CD14-positive monocyte (primary cell): ENCODE results near the gene GSK3A. TPM values are rescaled to one million over a fixed set of nuclear protein-coding genes. Genes with fewer than 3 reads are reported as not detected.
A peak's percentile ranks its signal among the peaks of the same experiment; 100 is the strongest.

Experiments used
- DNase-seq, 3 donors: peaks; one replicate each; pipeline ENCODE4 v3.0.0-alpha.2; 2011 to 2022
- H2AFZ ChIP-seq: 2 replicates; pipeline ENCODE4 v1.6.0; 2012; ENCODE audit warnings: mild to moderate bottlenecking, low read depth, low read length, inconsistent platforms; ENCODE audit not compliant: insufficient read depth, poor library complexity, severe bottlenecking
- H3K27ac ChIP-seq, 2 donors: 1 replicate in 1 of 2; 2 replicates in 1 of 2; pipeline ENCODE4 v1.5.1; 2012 to 2013; ENCODE audit warnings: low read length in 2 of 2, control low read depth in 1 of 2, inconsistent platforms in 1 of 2, low read depth in 1 of 2, mild to moderate bottlenecking in 1 of 2
- H3K27me3 ChIP-seq, 2 donors: one replicate each; pipeline versions ENCODE4 v1.6.0 to v1.6.1; 2011 to 2013; ENCODE audit warnings: low read length in 2 of 2; ENCODE audit not compliant: control insufficient read depth in 2 of 2, insufficient read depth in 2 of 2
- H3K36me3 ChIP-seq, 2 donors: replicated peaks in 1 of 2; 1 replicate in 1 of 2; 2 replicates in 1 of 2; pipeline versions ENCODE4 v1.5.1 to v1.6.1; 2012 to 2013; ENCODE audit warnings: low read length in 2 of 2, control low read depth in 1 of 2, inconsistent platforms in 1 of 2, mild to moderate bottlenecking in 1 of 2; ENCODE audit not compliant: insufficient read depth in 2 of 2, control insufficient read depth in 1 of 2
- H3K4me1 ChIP-seq, 2 donors: 1 replicate in 1 of 2; 2 replicates in 1 of 2; pipeline versions ENCODE4 v1.5.1 to v1.6.1; 2012 to 2013; ENCODE audit warnings: low read length in 2 of 2, control low read depth in 1 of 2, inconsistent platforms in 1 of 2, mild to moderate bottlenecking in 1 of 2, moderate library complexity in 1 of 2; ENCODE audit not compliant: insufficient read depth in 2 of 2, control insufficient read depth in 1 of 2
- H3K4me2 ChIP-seq: replicated peaks from 2 replicates; pipeline ENCODE3; 2012; ENCODE audit warnings: low read length, moderate library complexity, mild to moderate bottlenecking; ENCODE audit not compliant: poor library complexity, severe bottlenecking; ENCODE audit errors: extremely low read depth
- H3K4me3 ChIP-seq, 3 experiments: fragments of 200-600 bp in 1 of 3; sonication (generic) in 1 of 3; replicated peaks in 1 of 3; 1 replicate in 2 of 3; 2 replicates in 1 of 3; pipeline ENCODE4 v1.5.1; 2011 to 2013; ENCODE audit warnings: low read length in 3 of 3, mild to moderate bottlenecking in 3 of 3, control low read depth in 2 of 3, low read depth in 2 of 3, inconsistent platforms in 1 of 3, moderate library complexity in 1 of 3
- H3K79me2 ChIP-seq: 2 replicates; pipeline ENCODE4 v1.6.0; 2012; ENCODE audit warnings: mild to moderate bottlenecking, control low read depth, inconsistent platforms, low read length, moderate library complexity; ENCODE audit not compliant: insufficient read depth
- H3K9ac ChIP-seq: 2 replicates; pipeline ENCODE4 v1.6.0; 2017; ENCODE audit warnings: low read length, mild to moderate bottlenecking; ENCODE audit not compliant: insufficient read depth, poor library complexity, severe bottlenecking
- H3K9me3 ChIP-seq, 2 donors: replicated peaks in 1 of 2; 1 replicate in 1 of 2; 2 replicates in 1 of 2; pipeline versions ENCODE4 v1.5.1 to v1.6.1; 2012 to 2013; ENCODE audit warnings: low read length in 2 of 2, control low read depth in 1 of 2; ENCODE audit not compliant: control insufficient read depth in 1 of 2, insufficient read depth in 1 of 2
- H4K20me1 ChIP-seq: 2 replicates; pipeline ENCODE4 v1.6.0; 2012; ENCODE audit warnings: mild to moderate bottlenecking, low read length, control low read depth, moderate library complexity; ENCODE audit not compliant: insufficient read depth
- H3K27ac Mint-ChIP-seq, 7 donors: one replicate each; pipeline ENCODE4 v1.8.0; 2020; ENCODE audit warnings: mild to moderate bottlenecking in 7 of 7, mixed read lengths in 7 of 7, moderate library complexity in 6 of 7, inconsistent platforms in 2 of 7
- H3K27me3 Mint-ChIP-seq, 3 donors: one replicate each; pipeline ENCODE4 v1.8.0; 2021 to 2022; ENCODE audit warnings: low read depth in 3 of 3, mild to moderate bottlenecking in 3 of 3, mixed read lengths in 3 of 3, moderate library complexity in 3 of 3, inconsistent platforms in 1 of 3
- H3K36me3 Mint-ChIP-seq, 2 donors: one replicate each; pipeline ENCODE4 v1.8.0; 2020; ENCODE audit warnings: mixed read lengths in 2 of 2, inconsistent platforms in 1 of 2, mild to moderate bottlenecking in 1 of 2
- H3K4me1 Mint-ChIP-seq: one replicate; pipeline ENCODE4 v1.8.0; 2020; ENCODE audit warnings: mild to moderate bottlenecking, mixed read lengths
- H3K4me3 Mint-ChIP-seq, 2 donors: one replicate each; pipeline ENCODE4 v1.8.0; 2020; ENCODE audit warnings: mild to moderate bottlenecking in 2 of 2, mixed read lengths in 2 of 2, moderate library complexity in 1 of 2
- H3K9me3 Mint-ChIP-seq, 7 donors: one replicate each; pipeline ENCODE4 v1.8.0; 2020 to 2022; ENCODE audit warnings: mixed read lengths in 7 of 7, mild to moderate bottlenecking in 6 of 7, moderate library complexity in 6 of 7, inconsistent platforms in 2 of 7
- WGBS: methylation state at CpG from one replicate; pipeline ENCODE4 v1.1.5; 2013; ENCODE audit warnings: missing lambda C conversion rate; ENCODE audit not compliant: insufficient coverage; 5-methylcytosine and 5-hydroxymethylcytosine counted together
- intact Hi-C, 2 donors: fragments of 100-400 bp; cut with micrococcal nuclease; formaldehyde crosslinking; loops; one replicate each; pipeline versions ENCODE4 v1.15.0 to v1.15.1; 2023
- polyA plus RNA-seq, 3 donors: library from polyadenylated mRNA; depleted of rRNA in 1 of 3; unstranded in 2 of 3; stranded (reverse) in 1 of 3; fragments of 300-500 nt in 2 of 3; fragments of >200 nt in 1 of 3; fragmentation: Illumina TruSeq in 2 of 3; gene quantifications; 1 replicate in 2 of 3; 2 replicates in 1 of 3; pipeline ENCODE4 v1.2.3, GENCODE V29; 2012 to 2021
- TF ChIP-seq, protein P1 (sequence below): fragments of 200-600 bp; IDR thresholded peaks from one replicate; pipeline ENCODE4 v1.8.0; 2022; ENCODE audit warnings: antibody characterized with exemption, mild to moderate bottlenecking

The GSK3A gene
- polyA plus RNA-seq, 3 donors = 12.3 to 47.2 (median 14.9) TPM

- Histone ChIP-seq H3K9me3 (no peaks in the 10 kb centered on the region), H3K4me3 (peak overlapping the region; percentile 78 to 94 (median 86)), H4K20me1 (peaks cover 64% of the 10 kb centered on the region), H3K79me2 (peaks cover 72% of the 10 kb centered on the region), H3K4me2 (peak overlapping the region; percentile 79), H3K27ac (no peak overlapping the region), H2AFZ (peak overlapping the region; percentile 65), H3K27me3 (no peaks in the 10 kb centered on the region), H3K4me1 (peaks cover 57 to 81% of the 10 kb centered on the region in 2 donors), H3K36me3 (peaks cover 4 to 22% of the 10 kb centered on the region in 2 donors), H3K9ac (peak overlapping the region; percentile 64)
- H3K9me3 Mint-ChIP-seq = no peaks in the 10 kb centered on the region
- peak in 1 of 3 donors; percentile 23 for DNase-seq
- H3K4me1 Mint-ChIP-seq = peaks cover 42% of the 10 kb centered on the region
- H3K36me3 Mint-ChIP-seq = peaks cover 16 to 23% of the 10 kb centered on the region in 2 donors
- peak overlapping the region in 1 of 7 donors; percentile 8 for H3K27ac Mint-ChIP-seq
- intact Hi-C loops = loop anchor here (5.0 to 10.0 kb wide), 5 partner anchors 38 to 148 kb away; partner anchors contain the start of genes GSK3A (in 2 of the 2) and POU2F2 (in 2 of the 2)
- 0% methylated on average over 1 of the region's 20 CpGs for WGBS
- peak overlapping the region; percentile 45 to 78 for H3K4me3 Mint-ChIP-seq
- H3K27me3 Mint-ChIP-seq = peaks cover 0 to 4% (median 2%) of the 10 kb centered on the region in 3 donors
- TF ChIP-seq, protein P1, sequence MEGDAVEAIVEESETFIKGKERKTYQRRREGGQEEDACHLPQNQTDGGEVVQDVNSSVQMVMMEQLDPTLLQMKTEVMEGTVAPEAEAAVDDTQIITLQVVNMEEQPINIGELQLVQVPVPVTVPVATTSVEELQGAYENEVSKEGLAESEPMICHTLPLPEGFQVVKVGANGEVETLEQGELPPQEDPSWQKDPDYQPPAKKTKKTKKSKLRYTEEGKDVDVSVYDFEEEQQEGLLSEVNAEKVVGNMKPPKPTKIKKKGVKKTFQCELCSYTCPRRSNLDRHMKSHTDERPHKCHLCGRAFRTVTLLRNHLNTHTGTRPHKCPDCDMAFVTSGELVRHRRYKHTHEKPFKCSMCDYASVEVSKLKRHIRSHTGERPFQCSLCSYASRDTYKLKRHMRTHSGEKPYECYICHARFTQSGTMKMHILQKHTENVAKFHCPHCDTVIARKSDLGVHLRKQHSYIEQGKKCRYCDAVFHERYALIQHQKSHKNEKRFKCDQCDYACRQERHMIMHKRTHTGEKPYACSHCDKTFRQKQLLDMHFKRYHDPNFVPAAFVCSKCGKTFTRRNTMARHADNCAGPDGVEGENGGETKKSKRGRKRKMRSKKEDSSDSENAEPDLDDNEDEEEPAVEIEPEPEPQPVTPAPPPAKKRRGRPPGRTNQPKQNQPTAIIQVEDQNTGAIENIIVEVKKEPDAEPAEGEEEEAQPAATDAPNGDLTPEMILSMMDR = no peak
Measured at GRCh38 chr19:42280815-42281145, 38.4 kb upstream of the GSK3A start.

- WGBS = under 1% methylated on average over 72 of the region's 89 CpGs
- no peaks in the 10 kb centered on the region for H3K9me3 ChIP-seq
- peaks cover 52 to 78% of the 10 kb centered on the region in 2 donors for H3K4me1 ChIP-seq
- TF ChIP-seq, protein P1 = peak; percentile 100
- peaks cover 40% of the 10 kb centered on the region for H3K4me1 Mint-ChIP-seq
- H3K4me2 ChIP-seq = peak overlapping the region; percentile 79
- peaks cover 18 to 26% of the 10 kb centered on the region in 2 donors for H3K36me3 Mint-ChIP-seq
- H3K27me3 ChIP-seq = no peaks in the 10 kb centered on the region
- H3K36me3 ChIP-seq = peaks cover 8 to 25% of the 10 kb centered on the region in 2 donors
- H3K9ac ChIP-seq = peak overlapping the region; percentile 64
- peaks cover 61% of the 10 kb centered on the region for H4K20me1 ChIP-seq
- peak overlapping the region; percentile 78 to 94 (median 86) for H3K4me3 ChIP-seq
- no peaks in the 10 kb centered on the region for H3K9me3 Mint-ChIP-seq
- peak in 2 of 3 donors; percentile 55 to 58 for DNase-seq
- peaks cover 0 to 2% (median 2%) of the 10 kb centered on the region in 3 donors for H3K27me3 Mint-ChIP-seq
- intact Hi-C loops = loop anchor here (5.0 to 10.0 kb wide), 5 partner anchors 38 to 148 kb away; partner anchors contain the start of genes GSK3A (in 2 of the 2) and POU2F2 (in 2 of the 2)
- H3K27ac Mint-ChIP-seq = peak overlapping the region in 6 of 7 donors; percentile 64 to 91 (median 80)
- peak overlapping the region in 1 of 2 donors; percentile 58 for H3K27ac ChIP-seq
- H3K79me2 ChIP-seq = peaks cover 69% of the 10 kb centered on the region
- peak overlapping the region; percentile 80 to 89 for H3K4me3 Mint-ChIP-seq
- peak overlapping the region; percentile 65 for H2AFZ ChIP-seq
Measured at GRCh38 chr19:42279902-42280814, 37.8 kb upstream of the GSK3A start.
